SU-DHL-6 (cell line): ENCODE measurements around the gene SPO11.

ENCODE experiments used
- H2AFZ ChIP-seq: fragments of 200-600 bp; sonication (generic); 2 replicates; pipeline ENCODE4 v1.6.1; 2014; ENCODE audit warnings: low read depth, mild to moderate bottlenecking, moderate library complexity, mixed read lengths, antibody characterized with exemption, low read length; ENCODE audit not compliant: severe bottlenecking
- H3F3A ChIP-seq: fragments of 200-600 bp; shearing (Covaris generic); 2 replicates; pipeline ENCODE4 v1.6.0; 2016; ENCODE audit warnings: antibody characterized with exemption, mild to moderate bottlenecking; ENCODE audit not compliant: insufficient read depth
- H3K27ac ChIP-seq: fragments of 200-600 bp; sonication (generic); 2 replicates; pipeline ENCODE4 v1.5.1; 2016; ENCODE audit warnings: low read depth, mild to moderate bottlenecking, low read length, moderate library complexity, mixed read lengths
- H3K27me3 ChIP-seq: fragments of 200-600 bp; sonication (generic), shearing (Covaris generic); 2 replicates; pipeline ENCODE4 v1.6.0; 2014; ENCODE audit warnings: mild to moderate bottlenecking, low read length
- H3K36me3 ChIP-seq: fragments of 200-600 bp; sonication (generic); 2 replicates; pipeline ENCODE4 v1.6.1; 2014; ENCODE audit warnings: mild to moderate bottlenecking, low read length, mixed read lengths
- H3K4me2 ChIP-seq: fragments of 300-600, 200-600 bp; shearing (Covaris generic), sonication (generic); 2 replicates; pipeline ENCODE4 v1.6.0; 2014; ENCODE audit warnings: low read length, low read depth, mild to moderate bottlenecking; ENCODE audit not compliant: poor library complexity, severe bottlenecking
- H3K4me3 ChIP-seq: fragments of 200-600 bp; sonication (generic); 2 replicates; pipeline ENCODE4 v1.5.1; 2014; ENCODE audit warnings: antibody characterized with exemption, low read length, mild to moderate bottlenecking, mixed read lengths; ENCODE audit not compliant: insufficient read depth, poor library complexity, severe bottlenecking
- H3K79me2 ChIP-seq: fragments of 200-600 bp; sonication (generic); 2 replicates; pipeline ENCODE4 v1.6.1; 2014; ENCODE audit warnings: mild to moderate bottlenecking, low read length, moderate library complexity; ENCODE audit not compliant: insufficient read depth
- H3K9ac ChIP-seq: fragments of 200-600 bp; sonication (generic); 2 replicates; pipeline ENCODE4 v1.7.0; 2014; ENCODE audit warnings: mild to moderate bottlenecking, low read length
- H3K9me2 ChIP-seq: fragments of 200-600 bp; sonication (generic); replicated peaks from 2 replicates; pipeline ENCODE4 v1.6.1; 2014; ENCODE audit warnings: low read length; ENCODE audit not compliant: insufficient read depth
- H3K9me3 ChIP-seq: fragments of 200-600 bp; sonication (generic); 2 replicates; pipeline ENCODE4 v1.6.1; 2014; ENCODE audit warnings: low read length, mixed read lengths; ENCODE audit not compliant: insufficient read depth
- H4K20me1 ChIP-seq: fragments of 200-600 bp; sonication (generic); 2 replicates; pipeline ENCODE4 v1.6.1; 2014; ENCODE audit warnings: low read depth, mild to moderate bottlenecking, antibody characterized with exemption, low read length, moderate library complexity, mixed read lengths
- CTCF ChIP-seq: fragments of 200-600 bp; sonication (generic); IDR thresholded peaks from one replicate; pipeline ENCODE4 v1.5.1; 2017; ENCODE audit warnings: antibody characterized with exemption, mild to moderate bottlenecking, low read length, moderate library complexity; ENCODE audit not compliant: insufficient read depth, poor library complexity, severe bottlenecking
- EZH2phosphoT487 ChIP-seq: fragments of 200-600 bp; sonication (generic), shearing (Covaris generic); conservative IDR thresholded peaks from 2 replicates; pipeline ENCODE4 v1.6.1; 2018; ENCODE audit warnings: mild to moderate bottlenecking, antibody characterized with exemption, low read length, moderate library complexity, mixed read lengths

SPO11 gene

GRCh38 chr20:57378646-57379262, 49.2 kb downstream of the SPO11 start:
- no peaks in the 10 kb centered on the region for H3K27me3 ChIP-seq
- no peaks in the 10 kb centered on the region for H3K79me2 ChIP-seq
- no peak for TF ChIP-seq EZH2phosphoT487
- no peak for TF ChIP-seq CTCF
- peaks cover 7% of the 10 kb centered on the region; the same call in 1 of the 2 replicates for H3F3A ChIP-seq
- H3K9me2 ChIP-seq: no peaks in the 10 kb centered on the region
- no peaks in the 10 kb centered on the region for H3K9me3 ChIP-seq
- H3K4me2 ChIP-seq: no peak overlapping the region
- no peak overlapping the region for H3K9ac ChIP-seq
- H3K4me3 ChIP-seq: no peak overlapping the region
- no peak overlapping the region for H2AFZ ChIP-seq
- no peak overlapping the region for H3K27ac ChIP-seq
- H3K36me3 ChIP-seq: no peaks in the 10 kb centered on the region
- no peaks in the 10 kb centered on the region for H4K20me1 ChIP-seq

- no peak for TF ChIP-seq CTCF
- no peak for TF ChIP-seq EZH2phosphoT487
- H2AFZ ChIP-seq: no peak overlapping the region
- no peaks in the 10 kb centered on the region for H3K79me2 ChIP-seq
- H3K4me2 ChIP-seq: no peak overlapping the region
- H3K9ac ChIP-seq: no peak overlapping the region
- no peaks in the 10 kb centered on the region for H3K9me2 ChIP-seq
- no peak overlapping the region for H3K4me3 ChIP-seq
- H3K27me3 ChIP-seq: no peaks in the 10 kb centered on the region
- no peak overlapping the region for H3K27ac ChIP-seq
- no peaks in the 10 kb centered on the region for H3K36me3 ChIP-seq
- no peaks in the 10 kb centered on the region for H4K20me1 ChIP-seq
- no peaks in the 10 kb centered on the region for H3K9me3 ChIP-seq
- H3F3A ChIP-seq: peaks cover 7% of the 10 kb centered on the region; the same call in 1 of the 2 replicates
Observed at GRCh38 chr20:57379263-57379647, 49.7 kb downstream of the SPO11 start.

- H3K9me2 ChIP-seq: no peaks in the 10 kb centered on the region
- H4K20me1 ChIP-seq: no peaks in the 10 kb centered on the region
- H3K27ac ChIP-seq: no peak overlapping the region
- no peaks in the 10 kb centered on the region for H3K79me2 ChIP-seq
- peaks cover 7% of the 10 kb centered on the region; the same call in 1 of the 2 replicates for H3F3A ChIP-seq
- no peaks in the 10 kb centered on the region for H3K9me3 ChIP-seq
- no peak for TF ChIP-seq EZH2phosphoT487
- TF ChIP-seq CTCF: no peak
- H3K36me3 ChIP-seq: no peaks in the 10 kb centered on the region
- no peak overlapping the region for H3K4me2 ChIP-seq
- H3K4me3 ChIP-seq: no peak overlapping the region
- H3K27me3 ChIP-seq: no peaks in the 10 kb centered on the region
- H3K9ac ChIP-seq: no peak overlapping the region
- H2AFZ ChIP-seq: no peak overlapping the region
Observed at GRCh38 chr20:57380081-57380750, 50.6 kb downstream of the SPO11 start.
